ENCODE measurements around the gene FNDC10.

Gene FNDC10

GRCh38 chr1:1627829-1628753 is 28.2 kb upstream of the FNDC10 start:
- peak; percentile 65 for DNase-seq

- peak; percentile 64 for DNase-seq
Observed at GRCh38 chr1:1627261-1627828, 27.4 kb upstream of the FNDC10 start.

- no peak for DNase-seq
Observed at GRCh38 chr1:1626207-1627141, 26.5 kb upstream of the FNDC10 start.

- DNase-seq: no peak
Observed at GRCh38 chr1:1625824-1626206, 25.9 kb upstream of the FNDC10 start.

- no peak for DNase-seq
Observed at GRCh38 chr1:1625404-1625775, 25.5 kb upstream of the FNDC10 start.

- no peak for DNase-seq
Observed at GRCh38 chr1:1624443-1625403, 24.8 kb upstream of the FNDC10 start.

GRCh38 chr1:1623631-1624442 is 23.9 kb upstream of the FNDC10 start:
- no peak for DNase-seq

GRCh38 chr1:1623181-1623630 is 23.3 kb upstream of the FNDC10 start:
- DNase-seq: no peak

GRCh38 chr1:1622788-1623094 is 22.8 kb upstream of the FNDC10 start:
- DNase-seq: no peak

GRCh38 chr1:1622010-1622787 is 22.3 kb upstream of the FNDC10 start:
- DNase-seq: no peak

GRCh38 chr1:1621173-1622009 is 21.5 kb upstream of the FNDC10 start:
- DNase-seq: no peak

GRCh38 chr1:1620433-1621139 is 20.7 kb upstream of the FNDC10 start:
- no peak for DNase-seq

- DNase-seq: no peak
Observed at GRCh38 chr1:1619917-1620361, 20.0 kb upstream of the FNDC10 start.

GRCh38 chr1:1618396-1619068 is 18.6 kb upstream of the FNDC10 start:
- DNase-seq: no peak

GRCh38 chr1:1617925-1618324 is 18.0 kb upstream of the FNDC10 start:
- no peak for DNase-seq

GRCh38 chr1:1617516-1617915 is 17.6 kb upstream of the FNDC10 start:
- DNase-seq: no peak

- no peak for DNase-seq
Observed at GRCh38 chr1:1616838-1617237, 16.9 kb upstream of the FNDC10 start.

All from activated effector memory CD4-positive, alpha-beta T cell treated with anti-CD3 and anti-CD28 coated beads, Interleukin-2, amount 50 U/mL, for 16 hours (primary cell).